Measurements from ENCODE around the gene KLC1. TPM values are rescaled to one million over a fixed set of nuclear protein-coding genes. Genes with fewer than 3 reads are reported as not detected.
"Not testable (repeated sequence)": the region's sequence is repeated elsewhere in the genome, so short reads cannot be mapped to it uniquely, and the experiment has no call there.

Gene KLC1
- total RNA-seq, 1 donor from 2014 or later = 122 TPM

DNA sequence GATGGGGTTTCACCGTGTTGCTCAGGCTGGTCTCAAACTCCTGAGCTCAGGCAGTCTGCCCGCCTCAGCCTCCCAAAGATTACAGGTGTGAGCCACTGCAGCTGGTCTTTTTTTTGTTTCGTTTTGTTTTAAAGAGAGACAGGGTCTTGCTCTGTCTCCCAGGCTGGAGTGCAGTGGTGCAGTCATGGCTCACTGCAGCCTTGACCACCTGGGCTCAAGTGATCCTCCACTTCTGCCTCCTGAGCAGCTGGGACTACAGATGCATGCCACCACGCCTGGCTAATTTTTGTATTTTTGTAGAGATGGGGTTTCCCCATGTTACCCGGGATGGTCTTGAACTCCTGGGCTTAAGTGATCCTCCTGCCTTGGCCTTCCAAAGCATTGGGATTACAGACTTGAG is 62.6 kb downstream of the KLC1 start:
- not testable (repeated sequence) for DNase-seq

DNA sequence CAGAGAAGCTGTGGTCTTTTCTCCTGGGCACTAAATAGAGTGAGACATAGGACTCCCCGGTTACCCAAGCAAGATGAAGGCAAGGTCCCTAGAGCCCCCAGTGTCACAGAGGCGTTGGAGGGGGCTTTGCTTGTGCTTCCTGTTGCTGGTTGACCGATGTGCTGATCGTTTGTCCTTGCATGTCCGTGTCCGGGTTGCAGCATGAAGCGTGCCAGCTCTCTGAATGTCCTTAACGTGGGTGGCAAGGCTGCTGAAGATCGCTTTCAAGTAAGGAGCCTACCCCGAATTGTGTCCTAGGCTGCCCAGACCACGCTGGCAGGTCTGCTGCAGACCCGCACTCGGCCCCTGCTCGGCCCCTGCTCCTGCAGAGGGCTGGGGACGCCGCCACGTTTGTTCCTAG is 63.1 kb downstream of the KLC1 start:
- DNase-seq = no peak

DNA sequence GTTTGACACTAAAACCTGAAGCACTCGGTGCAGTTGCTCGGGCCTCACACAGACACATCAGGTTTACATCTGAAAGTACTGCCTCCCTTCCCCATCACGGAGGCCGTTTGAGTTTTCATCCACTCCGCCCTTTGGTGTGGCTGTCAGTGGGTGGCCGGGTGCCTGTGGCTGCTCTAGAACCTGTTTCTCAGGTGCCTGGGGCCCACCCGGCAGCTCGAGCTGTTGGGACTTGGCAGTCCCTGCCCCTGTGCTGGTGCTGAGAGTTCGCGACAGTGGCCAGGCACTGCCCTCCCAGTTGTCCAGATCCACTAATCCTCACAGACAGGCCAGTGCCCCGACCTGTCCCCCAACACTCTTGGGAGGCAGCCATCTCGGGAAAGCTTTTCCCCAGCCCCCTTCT is 63.9 kb downstream of the KLC1 start:
- no peak for DNase-seq

DNA sequence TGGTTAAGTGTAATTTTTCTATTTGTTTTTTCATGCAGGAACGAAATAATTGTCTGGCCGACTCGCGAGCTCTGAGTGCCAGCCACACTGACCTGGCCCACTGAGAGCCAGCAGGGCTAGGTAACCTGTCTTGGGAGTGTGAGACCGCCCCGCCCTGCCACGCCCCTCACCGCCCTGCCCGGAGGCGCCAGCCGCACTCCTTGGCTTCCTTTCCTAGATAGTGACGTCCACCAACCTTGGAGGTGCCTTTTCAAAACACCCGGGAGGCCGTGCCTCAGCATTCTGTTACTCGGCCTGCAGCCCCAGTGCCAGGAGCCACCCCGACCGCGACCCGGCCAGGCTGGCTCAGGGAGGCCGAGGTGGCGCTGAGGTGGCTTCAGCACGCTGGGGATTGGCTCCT is 64.5 kb downstream of the KLC1 start:
- DNase-seq = no peak

DNA sequence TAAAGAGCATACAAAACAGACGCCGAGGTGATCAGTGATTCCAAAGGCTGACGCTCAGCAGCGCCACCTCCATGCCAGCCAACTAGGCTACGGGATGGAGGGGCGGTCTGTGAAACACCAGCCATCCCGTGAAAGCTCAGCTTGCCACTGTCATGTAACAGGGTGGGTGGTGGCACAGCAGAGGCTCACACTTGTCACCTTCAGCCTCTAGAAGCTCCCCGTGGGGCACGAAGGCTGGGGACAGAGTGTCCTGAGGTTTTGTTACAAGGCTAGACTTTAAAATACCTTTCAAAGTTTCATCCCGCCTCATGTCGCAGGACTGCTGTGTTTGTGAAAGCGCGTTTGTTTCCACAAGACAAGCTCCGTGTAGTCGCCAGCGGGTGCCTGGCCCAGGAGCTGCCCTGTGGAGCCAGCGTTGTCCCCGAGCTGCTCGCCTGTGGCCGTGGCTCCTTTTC is 65.6 kb downstream of the KLC1 start:
- DNase-seq = no peak

DNA sequence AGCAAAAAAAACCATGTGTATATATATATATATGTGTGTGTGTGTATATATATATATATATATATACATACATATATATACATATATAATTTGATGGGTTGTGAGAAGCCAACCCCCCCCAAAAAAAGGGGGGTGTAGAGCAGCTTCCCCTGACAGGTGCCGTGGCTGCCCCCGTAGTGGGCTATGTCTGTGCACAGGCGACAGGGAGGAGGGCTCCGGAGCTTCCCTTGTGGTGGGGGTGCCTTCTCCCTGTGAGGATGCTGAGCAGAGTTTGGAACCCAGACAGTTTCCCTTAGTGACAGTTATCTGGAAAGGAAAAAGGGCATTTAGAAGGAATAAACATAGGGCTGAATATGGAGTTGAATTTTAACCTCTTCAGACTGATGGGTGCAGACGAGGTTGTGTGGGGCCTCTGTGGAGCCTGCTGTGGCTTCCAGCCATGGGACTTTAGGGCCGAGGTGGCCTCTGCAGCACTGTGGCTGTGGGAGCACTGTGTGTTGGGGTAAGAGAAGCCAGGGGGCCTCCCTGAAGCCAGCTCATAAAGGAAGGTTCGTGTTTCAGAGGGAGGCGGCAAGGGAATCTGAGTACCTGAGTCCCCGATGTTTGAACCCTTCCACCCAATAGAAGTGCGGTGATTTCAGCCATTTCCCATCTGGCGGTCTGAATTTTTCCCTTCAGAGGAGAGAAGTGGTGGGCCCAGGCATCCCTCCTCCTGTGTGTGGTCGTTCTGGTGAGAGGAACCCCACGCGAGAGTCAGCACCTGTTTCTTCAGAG is 66.5 kb downstream of the KLC1 start:
- DNase-seq = no peak

DNA sequence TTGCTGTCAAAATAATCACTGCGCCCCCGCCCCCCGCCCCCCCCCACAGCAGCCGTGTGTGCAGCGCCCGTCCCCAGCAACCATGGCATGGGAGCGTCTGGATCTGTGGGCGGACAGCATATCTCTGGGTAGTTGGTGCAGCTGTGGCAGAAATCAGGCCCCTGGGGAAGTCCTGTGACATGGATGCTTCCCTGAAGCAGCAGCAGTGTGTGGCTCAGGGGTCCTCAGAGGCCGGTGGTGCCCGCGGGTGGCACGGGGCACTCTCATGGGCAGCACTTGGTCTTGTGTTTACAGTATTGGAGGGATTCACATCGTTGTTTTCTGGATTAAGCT is 67.0 kb downstream of the KLC1 start:
- DNase-seq = no peak

DNA sequence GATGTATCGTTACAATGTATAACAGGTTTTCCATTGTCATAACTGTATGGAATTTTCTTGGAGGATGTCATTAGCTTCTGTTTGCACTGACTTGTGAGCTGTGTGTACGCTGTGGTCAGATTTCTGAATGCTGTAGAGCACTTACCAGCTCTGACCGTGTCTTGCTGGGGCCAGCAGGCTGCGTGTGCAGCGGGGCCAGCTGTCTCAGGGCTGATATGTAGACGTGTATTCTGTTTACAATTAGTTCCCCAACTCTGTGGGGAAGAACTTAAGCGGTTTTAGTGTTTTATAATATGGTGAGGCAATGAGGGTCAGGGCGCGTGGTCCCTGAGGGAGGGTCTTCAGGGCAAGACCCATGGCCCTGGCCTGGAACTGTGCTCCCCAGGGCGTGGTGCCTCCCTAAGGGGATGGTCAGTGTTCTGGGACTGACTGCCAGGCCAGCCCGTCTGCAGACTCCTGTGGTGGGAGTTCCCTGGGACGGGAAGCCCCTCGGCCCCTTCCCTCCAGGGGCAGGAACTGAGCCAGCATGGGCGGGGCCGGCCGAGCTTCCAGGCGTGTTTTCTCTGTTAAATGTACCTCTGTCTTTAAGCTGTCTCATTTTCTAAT is 67.6 kb downstream of the KLC1 start:
- DNase-seq = peak; percentile 86

DNA sequence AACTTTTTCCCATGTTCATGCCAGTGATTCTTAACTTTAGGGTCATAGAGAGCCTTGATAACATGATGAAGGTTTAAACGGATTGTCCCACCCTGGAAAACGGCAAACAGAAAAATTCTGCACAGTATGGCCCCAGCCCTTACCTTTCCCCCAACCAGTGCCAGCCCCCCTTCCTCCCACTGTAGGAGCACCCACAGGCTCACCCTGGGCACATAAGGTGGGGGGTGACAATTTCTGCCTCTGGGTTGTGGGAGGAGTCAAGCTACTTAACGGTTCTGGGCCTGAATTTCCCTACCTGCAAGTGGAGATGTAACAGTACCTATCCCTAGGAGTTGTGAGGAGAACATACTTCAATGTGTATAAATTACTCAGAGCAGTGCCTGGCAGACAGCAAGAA is 68.2 kb downstream of the KLC1 start:
- no peak for DNase-seq

DNA sequence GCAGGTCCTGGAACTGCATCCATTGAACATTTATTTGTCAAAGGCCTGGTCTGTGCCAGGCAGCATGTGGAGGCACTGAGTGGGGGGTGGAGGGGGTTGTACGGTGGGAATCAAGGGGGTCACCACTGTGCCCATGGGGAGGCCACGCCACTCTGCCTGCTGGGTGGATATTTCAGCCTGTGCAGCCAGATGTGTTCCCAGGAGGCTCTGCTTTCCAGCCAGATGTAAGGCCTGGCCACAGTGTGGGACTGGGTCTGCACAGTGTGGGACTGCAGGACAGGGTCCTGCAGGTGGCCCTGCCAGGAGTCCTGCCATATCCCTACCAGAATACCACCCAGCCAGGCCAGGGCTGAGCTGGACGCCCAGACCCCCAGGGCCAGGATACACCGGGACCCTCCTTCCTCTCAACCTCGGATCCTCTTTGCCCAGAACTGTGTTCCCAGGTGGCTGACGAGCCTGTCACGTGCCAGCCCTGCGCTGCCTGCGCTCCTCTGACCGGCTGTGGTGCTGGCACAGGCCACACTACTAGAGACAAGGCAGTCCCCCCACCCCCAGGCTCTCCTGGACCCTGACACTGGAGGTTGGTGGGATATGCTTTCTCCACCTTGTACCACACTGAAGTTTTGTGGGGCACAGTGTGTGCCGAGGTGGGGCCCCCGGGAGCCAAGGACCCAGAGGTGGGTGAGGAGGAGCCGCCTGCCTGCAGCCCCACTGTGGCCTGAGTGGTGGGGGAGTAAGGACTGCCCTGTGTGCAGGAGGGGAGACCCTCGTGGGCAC is 68.8 kb downstream of the KLC1 start:
- no peak for DNase-seq

DNA sequence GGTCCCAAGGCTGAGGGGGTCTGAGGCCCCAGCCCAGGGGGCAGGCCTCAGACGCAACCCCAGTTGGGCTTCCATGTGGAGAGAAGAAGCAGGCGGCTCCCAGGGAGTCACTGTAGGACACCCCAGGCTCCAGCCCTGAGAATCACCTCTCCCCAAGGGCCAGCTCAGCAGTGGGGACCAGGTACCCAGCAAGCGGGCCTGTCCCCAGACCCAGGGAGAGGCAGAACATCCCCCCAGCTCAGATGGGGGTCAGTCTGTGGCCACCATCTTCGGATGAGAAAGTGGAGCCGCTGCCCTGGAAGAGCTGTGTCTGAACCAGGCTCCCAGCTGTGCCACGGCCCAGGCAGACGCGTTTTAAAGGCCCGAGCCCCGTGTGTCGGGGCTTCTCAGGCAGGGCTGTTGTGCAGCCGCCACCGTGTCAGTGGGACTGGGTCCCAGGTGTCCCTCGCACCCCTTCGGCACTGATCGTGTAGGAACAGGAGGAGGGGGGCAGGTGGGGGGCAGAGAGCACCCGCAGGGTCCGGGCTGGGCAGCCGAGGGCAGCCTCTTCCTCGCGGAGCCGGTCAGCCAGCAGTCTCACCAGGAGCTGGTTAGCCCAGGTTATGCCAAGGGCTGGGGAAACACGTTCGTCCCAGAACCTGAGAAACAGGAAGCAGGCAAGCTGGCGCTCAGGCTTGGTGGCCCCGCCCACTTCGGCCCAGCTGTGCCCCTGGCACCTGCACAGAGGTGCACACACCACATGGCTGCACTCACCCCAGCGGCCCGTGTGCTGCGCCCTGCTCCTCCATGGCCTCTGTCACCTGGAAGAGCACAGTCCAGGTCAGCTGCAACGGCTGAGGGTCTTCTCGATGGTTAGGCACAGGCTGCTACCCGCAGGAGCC is 69.6 kb downstream of the KLC1 start:
- DNase-seq = no peak

DNA sequence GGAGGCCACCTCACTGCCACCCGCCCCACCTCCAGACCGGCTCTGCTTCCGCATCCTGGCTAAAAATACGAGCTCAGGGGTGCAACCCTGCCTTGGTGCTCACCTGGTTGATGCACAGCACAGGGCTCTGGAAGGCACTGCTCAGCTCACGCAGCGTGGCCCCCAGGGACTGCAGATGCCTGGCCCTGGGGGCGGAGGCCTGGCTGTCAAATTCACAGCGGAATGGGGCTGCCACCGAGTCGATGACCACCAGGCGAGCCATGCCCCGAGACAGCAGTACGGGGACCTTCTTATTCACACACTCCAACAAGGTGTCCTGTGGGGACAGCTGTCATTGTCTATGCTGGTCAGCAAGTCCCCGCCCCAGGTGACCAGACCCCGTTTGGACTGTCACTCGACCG is 70.2 kb downstream of the KLC1 start:
- no peak for DNase-seq

DNA sequence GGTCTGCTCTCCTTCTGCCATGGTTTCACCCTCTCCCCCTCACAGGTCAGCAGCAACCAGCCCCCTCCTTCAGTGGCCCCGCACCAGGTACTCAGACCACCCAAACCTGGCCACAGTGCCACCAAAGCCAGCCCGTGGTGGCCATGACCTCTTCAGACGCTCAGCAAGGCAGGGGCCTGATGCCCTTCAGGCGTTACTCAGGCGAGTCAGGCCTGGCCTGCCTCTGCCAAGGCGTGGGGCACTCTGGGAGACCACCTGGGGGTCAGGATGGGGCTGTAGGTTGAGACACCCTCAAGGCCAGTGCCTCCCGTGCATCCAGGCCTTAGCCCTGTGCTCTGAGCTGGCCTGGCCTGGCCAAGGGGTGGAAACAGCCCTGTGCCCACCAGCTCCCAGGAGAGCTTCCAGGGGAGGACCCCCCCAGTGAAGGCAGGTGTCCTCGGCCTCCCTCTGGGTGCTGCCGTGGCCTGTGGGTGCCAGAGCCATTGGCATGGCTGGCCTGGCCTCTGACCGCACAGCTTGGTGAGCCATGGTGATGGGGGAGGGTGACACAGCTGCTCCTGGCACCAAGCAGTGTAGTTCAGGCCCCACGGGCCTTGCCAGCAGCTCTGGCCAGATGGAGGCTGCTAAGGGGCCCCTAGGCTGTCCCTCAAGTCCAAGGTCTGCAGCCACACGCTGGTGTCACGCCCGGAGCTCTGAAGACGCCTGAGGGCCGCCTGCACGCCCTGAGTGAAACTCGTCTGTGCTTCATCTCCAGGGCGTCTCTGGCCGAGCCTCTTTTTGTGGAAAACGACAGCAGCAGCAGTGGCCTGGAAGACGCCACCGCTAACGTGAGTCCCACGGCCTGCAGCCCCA is 71.1 kb downstream of the KLC1 start:
- no peak for DNase-seq

DNA sequence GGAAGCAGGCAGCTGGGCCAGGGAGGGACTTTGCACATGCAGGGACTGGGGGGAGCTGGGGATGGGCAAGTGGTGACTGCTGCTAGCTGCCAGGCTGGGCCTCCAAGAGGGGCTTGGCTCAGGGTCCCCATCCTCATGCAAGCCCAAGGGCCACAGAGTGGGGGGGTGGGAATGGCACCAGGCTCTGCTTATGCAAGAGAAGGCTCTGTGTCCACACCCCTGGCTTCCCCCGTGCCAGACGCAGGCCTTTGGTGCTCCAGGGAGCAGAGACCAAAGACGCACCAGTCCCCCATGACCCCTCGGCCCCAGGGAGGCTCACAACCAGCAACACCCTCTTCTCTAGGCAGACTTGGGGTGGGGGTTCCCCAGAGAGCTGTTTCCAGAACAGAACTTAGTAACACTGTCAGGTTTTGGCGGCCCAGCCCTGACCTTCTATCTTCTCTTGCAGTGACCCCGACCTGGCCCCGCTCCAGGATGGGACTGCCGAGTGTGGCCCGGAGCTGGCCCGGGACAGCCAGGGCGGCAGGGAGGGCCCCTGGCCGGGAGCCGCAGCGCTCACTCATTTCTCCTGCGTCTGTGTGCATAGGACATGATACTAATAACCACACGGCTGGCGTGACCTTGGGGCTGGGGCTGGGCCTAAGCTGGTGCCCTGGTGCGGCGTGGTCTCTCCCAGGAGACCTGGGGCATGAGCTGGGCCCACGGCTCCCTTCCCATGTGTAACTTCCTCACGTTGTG is 71.9 kb downstream of the KLC1 start:
- DNase-seq = no peak

DNA sequence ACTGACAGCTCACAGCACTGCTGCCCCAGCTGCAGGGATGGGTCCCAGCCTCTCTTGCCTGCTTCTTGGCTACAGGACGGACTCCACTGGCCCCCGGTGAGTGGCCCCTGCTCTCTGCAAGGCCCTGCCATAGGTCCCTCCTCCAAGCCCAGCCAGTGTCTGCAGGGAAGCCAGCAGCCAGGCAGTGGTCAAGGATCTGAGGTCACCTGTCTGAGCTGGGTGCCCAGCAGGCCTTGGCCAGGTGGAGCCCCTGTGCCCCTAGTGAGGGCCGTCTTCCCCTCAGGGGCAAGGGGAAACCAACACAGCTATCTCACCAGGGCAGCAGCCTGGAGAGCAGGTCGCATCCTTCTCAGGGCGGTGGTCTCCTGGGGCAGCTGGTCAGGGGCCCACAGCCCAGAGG is 73.1 kb downstream of the KLC1 start:
- DNase-seq = no peak

DNA sequence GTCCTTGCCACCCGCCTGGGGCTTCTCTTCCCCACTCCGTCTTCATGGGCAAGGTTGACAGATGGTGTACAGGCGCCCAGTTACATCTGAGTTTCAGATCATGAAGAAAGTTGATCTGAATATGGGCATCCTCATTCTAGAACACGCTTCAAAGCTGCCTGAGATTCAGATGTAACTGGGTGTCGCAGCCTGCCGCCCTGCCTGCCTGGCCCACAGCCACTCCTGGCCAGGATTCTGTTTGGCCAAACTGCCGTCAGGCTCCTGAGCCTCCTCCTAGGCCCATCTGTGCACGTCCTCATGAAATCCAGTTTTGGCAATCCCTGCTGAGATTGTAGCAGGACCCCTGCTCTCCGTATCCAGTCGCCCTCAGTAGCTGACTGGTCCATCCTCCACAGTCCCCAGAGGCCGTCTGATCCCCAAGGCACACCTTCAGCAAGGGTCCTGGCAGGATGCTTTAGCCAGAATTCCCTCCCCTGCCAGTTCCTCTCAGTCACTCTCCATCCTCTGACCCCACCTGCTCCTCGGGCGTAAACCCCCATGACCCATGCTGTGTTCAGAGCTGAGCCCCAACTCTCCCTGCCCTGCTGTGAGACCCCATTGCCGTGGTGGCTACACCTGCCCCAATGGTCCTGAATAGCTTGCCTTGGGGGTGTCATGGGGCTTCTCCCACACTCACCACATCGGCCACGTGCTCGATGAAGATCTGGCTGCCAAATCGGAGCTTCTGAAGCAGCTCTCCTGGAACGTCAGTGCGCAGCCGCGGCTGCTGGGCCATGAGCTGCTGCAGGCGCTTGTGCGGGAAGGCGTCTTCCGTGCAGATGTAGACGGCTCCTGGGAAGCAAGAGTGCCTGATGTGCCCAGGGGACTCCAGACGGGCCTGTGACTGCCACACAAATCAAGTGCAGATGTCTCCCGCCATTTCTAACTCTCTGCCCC is 73.8 kb downstream of the KLC1 start:
- no peak for DNase-seq

DNA sequence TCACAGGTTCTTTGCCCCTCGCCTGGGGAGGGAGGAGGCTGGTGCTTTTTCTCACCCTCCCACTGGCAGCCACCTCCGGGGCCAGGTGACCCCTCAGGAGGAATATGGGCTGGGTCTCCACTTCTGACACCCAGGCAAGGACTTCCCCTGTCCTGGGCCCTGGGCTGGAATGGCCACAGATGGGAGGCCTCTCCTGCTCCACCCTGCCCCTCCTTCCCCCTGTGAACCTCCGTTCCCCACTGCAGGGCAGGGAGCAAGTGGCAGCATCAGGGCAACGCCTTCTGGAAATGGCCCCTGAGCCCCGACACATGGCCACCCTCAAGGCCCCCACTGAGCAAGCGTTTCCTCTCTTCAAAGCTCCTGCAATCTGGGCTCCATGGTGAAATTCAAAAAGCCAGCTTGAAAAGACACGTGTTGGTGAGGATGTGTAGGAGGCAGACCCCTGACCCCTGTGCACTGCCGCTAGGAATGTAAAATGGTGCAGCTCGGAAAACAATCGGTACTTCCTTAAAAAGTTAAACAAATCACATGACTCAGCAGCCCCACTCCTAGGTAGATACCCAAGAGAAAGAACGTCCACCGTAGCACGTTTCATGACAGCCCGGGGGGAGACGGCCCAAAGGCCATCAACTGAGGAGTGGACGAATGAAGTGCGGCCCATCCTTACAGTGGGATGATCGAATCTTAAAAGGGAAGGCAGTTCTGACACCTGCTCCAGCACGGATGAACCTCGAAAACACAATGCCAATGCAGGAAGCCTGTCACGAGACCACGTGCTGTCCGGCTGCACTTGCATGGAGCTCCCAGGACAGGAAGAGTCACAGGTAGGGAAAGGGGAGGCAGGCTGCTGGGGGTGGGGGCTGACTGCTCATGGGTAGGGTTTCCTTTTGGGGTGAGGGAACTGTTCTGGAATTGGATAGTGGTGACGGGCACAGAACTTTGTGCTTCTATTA is 74.7 kb downstream of the KLC1 start:
- DNase-seq = no peak

DNA sequence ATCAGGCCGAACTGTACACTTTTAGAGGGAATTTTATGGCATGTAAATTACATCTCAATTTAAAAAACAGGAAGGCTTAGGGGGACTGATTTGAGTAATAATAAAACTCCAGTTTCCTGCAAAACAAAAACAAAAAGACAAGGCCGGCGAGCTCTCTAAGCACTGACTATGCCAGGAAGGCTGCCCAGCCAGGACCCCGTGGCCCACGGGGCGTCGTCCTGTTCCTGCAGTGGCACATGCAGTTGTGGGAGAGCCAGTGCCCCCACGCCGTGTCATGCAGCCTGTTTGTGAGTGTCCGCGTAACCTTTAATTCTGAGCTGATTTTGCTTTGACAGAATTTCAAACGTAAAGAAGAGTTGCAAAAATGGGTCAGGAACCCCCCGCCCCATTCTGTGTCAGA is 75.7 kb downstream of the KLC1 start:
- no peak for DNase-seq

All from skin of body (tissue), 2 donors.